HTERT RPE-1 (cell line): ENCODE data around the gene CERKL.

Experiments used
- in situ Hi-C: fragments of 300-500 bp; cut with MboI; formaldehyde crosslinking; loops from 4 replicates; pipeline ENCODE4 v1.14.3; 2020; ENCODE audit warnings: low sequenced_read_pairs

The CERKL gene

DNA sequence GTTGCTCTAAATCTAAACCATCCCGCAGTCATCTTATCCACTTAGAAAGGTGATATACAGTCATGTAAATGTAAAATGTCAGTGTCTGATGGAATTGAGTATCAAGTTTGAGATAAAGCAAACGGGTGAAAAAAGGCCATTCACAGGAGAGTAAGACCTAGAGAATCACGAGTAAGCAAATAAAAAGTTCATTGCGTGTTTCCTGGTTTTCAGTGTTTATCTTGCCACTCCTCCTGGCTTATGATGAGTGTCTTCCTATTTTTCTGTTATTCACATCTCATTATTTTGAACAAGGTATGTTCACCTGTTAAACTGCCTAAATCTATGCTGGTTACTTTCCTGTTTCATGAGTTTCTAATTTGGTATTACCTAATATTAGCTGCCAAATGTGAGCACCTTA lies 130.9 kb downstream of the CERKL start:
- in situ Hi-C loops, result no loop called here

DNA sequence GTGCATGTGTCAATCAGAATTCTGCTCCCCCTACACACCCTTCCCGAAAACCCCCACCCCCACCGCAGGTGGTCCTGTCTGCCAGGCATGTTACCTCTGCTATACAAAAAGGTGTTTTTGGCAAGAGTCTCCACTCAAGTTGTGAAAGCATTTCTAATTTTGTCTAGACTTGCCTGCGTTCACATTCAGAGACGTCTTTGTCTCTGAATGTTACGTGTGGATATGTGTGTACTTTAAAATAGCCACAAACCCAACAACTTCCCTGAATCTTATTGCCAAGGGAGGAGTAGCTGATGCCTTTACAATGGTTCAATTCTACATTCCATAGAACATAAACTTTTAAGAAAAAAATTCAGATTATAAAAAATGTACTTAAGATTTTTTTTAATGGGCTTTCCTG lies 133.1 kb downstream of the CERKL start:
- in situ Hi-C loops, result no loop called here

DNA sequence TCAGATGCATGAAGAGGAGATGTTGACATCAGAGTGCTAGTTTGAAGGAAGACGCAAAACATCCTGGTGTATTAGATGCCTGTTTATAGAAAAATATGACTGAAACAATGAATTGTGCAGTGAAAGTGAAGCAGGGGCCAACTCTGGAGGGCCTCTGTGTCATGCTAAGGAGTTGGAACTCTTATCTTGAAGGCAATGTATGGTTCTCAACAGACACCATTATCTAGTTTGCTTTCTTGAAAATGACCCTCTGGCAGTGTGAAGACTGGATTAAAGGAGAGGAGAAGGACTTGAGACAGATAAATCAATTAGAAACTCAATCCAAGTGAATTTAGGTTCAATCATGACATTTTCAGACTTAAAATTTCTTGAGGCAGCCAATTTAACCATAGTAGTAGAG lies 136.7 kb downstream of the CERKL start:
- in situ Hi-C loops, result no loop called here

DNA sequence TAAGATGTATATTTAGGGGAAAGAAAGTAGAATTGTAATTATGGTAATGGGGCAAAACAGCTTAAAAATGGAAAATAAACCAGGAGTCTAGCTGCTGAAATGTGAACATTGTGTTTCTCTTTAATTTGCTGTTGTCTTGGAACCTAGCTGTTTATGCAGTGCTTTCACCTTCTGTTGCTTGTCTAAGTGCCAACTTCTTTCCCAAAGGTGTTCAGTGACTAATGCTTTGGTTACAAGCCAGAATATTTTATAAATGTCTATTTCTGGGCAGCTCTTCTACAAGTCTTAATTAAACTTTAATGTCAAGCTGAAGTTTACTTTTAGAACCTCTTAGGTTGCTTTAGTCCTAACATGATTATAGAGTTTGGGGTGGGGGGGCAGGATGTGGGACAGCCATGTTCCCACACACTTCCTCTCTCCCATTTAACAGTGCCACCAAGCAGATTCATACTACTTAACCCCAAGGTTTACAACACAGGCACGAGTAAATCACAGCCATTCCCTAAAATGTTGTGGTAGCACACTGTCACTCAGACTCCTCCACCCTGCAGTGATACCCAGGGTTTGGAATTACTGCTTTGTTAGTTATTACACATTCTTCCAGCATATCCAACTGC lies 139.1 kb downstream of the CERKL start:
- in situ Hi-C loops, result no loop called here

DNA sequence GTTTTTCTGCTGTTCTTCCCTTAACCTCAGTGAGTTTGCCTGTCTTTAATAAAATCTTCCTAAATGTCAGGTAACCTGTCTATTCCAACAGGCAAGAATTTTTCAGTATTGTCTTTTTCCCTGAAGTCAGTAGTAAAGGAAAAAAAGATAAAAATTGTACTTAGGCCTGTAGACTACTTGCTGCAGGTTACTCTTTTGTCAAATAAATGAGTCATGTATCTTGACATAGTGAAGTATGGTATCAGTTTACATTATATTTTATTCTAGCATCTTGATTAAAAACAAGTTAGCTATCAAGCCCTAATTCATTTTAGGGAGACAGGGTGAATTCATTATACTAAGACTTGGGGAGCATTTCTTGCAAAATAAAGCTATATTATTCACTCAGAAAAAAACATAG lies 139.9 kb downstream of the CERKL start:
- in situ Hi-C loops, result no loop called here

DNA sequence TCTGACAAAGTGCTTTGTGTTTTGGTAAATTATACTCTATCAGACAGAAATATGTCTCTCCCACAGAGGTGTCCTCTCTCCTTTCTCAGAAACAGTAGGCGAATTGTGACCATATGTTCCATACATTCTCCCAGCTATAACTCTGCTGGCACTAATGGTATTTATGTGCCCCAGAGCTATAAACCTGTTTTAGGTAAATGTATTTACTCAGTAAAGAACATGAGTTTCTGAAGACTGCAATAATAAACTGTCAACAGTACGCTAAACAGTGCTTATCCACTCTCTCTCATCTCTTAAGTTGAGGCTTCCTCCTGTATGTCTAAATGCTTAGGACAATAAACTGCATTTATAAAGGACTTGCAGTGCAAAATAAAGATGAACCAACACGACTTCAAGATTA lies 141.2 kb downstream of the CERKL start:
- in situ Hi-C loops, result no loop called here

DNA sequence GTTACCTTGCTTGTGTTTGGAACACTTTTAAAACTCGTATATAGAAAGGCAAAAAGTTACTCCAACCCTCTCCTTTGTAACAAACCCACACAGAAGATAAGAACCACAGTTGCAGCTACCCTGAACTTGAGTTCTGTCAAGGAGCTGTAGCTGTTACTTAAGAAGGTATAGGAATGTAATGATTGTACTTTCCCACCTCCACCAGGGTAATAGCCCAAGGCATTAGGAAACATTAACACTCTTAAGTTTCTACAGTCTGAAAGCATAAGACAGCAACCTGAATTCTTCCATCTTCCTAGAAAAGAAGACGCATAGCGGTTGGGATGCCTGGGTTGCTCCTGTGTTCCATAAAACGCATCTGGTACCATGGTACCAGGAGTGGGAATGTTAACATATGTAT lies 156.7 kb downstream of the CERKL start:
- in situ Hi-C loops, result no loop called here

DNA sequence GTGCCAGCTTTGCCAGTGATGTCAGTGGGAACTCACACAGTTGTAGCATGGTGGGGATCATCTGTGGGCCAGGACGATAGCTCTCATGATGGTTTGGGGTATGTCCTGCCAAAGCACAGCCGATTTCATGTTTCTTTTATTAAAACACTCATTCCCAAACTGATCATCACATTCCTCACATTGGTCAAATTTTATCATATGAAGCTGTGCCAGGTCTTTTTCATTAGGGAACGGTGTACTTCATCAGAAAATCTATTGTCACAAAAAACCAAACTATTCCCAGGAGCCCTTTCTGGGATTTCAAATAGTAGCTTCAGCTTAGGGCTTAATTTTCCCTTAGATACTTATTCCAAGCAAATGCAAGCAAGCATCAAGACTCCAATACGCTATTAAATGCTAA lies 157.7 kb downstream of the CERKL start:
- in situ Hi-C loops, result no loop called here
